ENCODE data around the gene SOS1.

- TF ChIP-seq POLR2A (IDR thresholded peaks at IDR 0.05; ENCODE audit: low read depth, low read length) = no peak
- TF ChIP-seq TAF1 (IDR thresholded peaks at IDR 0.05; ENCODE audit: borderline replicate concordance, low read depth, low read length) = no peak
- no peak for TF ChIP-seq POLR2AphosphoS5 (IDR thresholded peaks at IDR 0.05; ENCODE audit: low read depth, low read length)
Observed at GRCh38 chr2:38943784-38944183, 177.1 kb downstream of the SOS1 start.

Measured in GM12892 (cell line).